Caco-2 (cell line): ENCODE measurements around the gene EIF4E. TPM values are rescaled to one million over a fixed set of nuclear protein-coding genes. Genes with fewer than 3 reads are reported as not detected.
"Not testable (repeated sequence)": the region's sequence is repeated elsewhere in the genome, so short reads cannot be mapped to it uniquely, and the experiment has no call there.

Experiments used
- BruUV-seq: library from RNA; stranded (reverse); fragments of 400-500 nt; replicated peaks from 2 replicates; lab custom pipeline; 2021; lab: Mats Ljungman, UMichigan
- CTCF ChIA-PET: fragments of 300-600 bp; sonication (Branson Sonifier 250); formaldehyde crosslinking; loops from one replicate; lab custom pipeline; 2022; ENCODE audit warnings: antibody characterized with exemption; lab: Charles Lee
- POLR2A ChIA-PET: fragments of 300-600 bp; sonication (Branson Sonifier 250); formaldehyde crosslinking; loops from one replicate; lab custom pipeline; 2022; ENCODE audit warnings: antibody characterized with exemption; lab: Charles Lee
- DNase-seq, 2 experiments: peaks; one replicate each; pipeline versions ENCODE4 v3.0.0 to v3.0.0-alpha.2; 2020 to 2022
- H3K27me3 ChIP-seq: replicated peaks from 2 replicates; pipeline ENCODE4 v1.6.0; 2011; ENCODE audit warnings: low read length; ENCODE audit not compliant: control insufficient read depth, insufficient read depth
- H3K36me3 ChIP-seq: 2 replicates; pipeline ENCODE4 v1.5.1; 2011; ENCODE audit warnings: low read length; ENCODE audit not compliant: control insufficient read depth, insufficient read depth
- H3K4me1 ChIP-seq: fragments of 250-450 bp; sonication (Bioruptor Pico); 2 replicates; pipeline ENCODE4 v1.5.1; 2020; ENCODE audit warnings: mild to moderate bottlenecking
- H3K4me3 ChIP-seq: 2 replicates; pipeline ENCODE4 v1.5.1; 2011; ENCODE audit warnings: low read depth, mild to moderate bottlenecking, control low read depth, low read length
- H3K9me3 ChIP-seq: fragments of 250-450 bp; sonication (Bioruptor Pico); 2 replicates; pipeline ENCODE4 v1.5.1; 2020; ENCODE audit warnings: mild to moderate bottlenecking, moderate library complexity
- H3K27ac Mint-ChIP-seq: one replicate; pipeline ENCODE4 v1.8.0; 2022; ENCODE audit warnings: mixed read lengths; ENCODE audit not compliant: unreplicated experiment
- H3K27me3 Mint-ChIP-seq: one replicate; pipeline ENCODE4 v1.8.0; 2022; ENCODE audit warnings: mixed read lengths; ENCODE audit not compliant: insufficient read depth, unreplicated experiment
- H3K36me3 Mint-ChIP-seq: one replicate; pipeline ENCODE4 v1.8.0; 2022; ENCODE audit warnings: mild to moderate bottlenecking, mixed read lengths; ENCODE audit not compliant: insufficient read depth, unreplicated experiment
- H3K4me1 Mint-ChIP-seq: one replicate; pipeline ENCODE4 v1.8.0; 2022; ENCODE audit warnings: low read depth, mixed read lengths; ENCODE audit not compliant: unreplicated experiment
- H3K4me3 Mint-ChIP-seq: one replicate; pipeline ENCODE4 v1.8.0; 2022; ENCODE audit warnings: mild to moderate bottlenecking, moderate library complexity, mixed read lengths; ENCODE audit not compliant: unreplicated experiment
- H3K9me3 Mint-ChIP-seq: one replicate; pipeline ENCODE4 v1.8.0; 2022; ENCODE audit warnings: mixed read lengths; ENCODE audit not compliant: unreplicated experiment
- intact Hi-C: fragments of 100-400 bp; cut with micrococcal nuclease; formaldehyde crosslinking; loops from one replicate; pipeline ENCODE4 v1.10.0; 2022; ENCODE audit not compliant: unreplicated experiment
- total RNA-seq: library from RNA; stranded (reverse); gene quantifications from 2 replicates; pipeline ENCODE4 v1.2.3, GENCODE V29; 2022
- TF ChIP-seq, protein P1 (sequence below), 2 experiments: fragments of 200-600 bp in 1 of 2; IDR thresholded peaks; 1 replicate in 1 of 2; 2 replicates in 1 of 2; pipeline versions ENCODE4 v1.5.1 to v1.8.0; 2011 to 2022; ENCODE audit warnings: antibody characterized with exemption in 1 of 2, control low read depth in 1 of 2, inconsistent platforms in 1 of 2, low read depth in 1 of 2, low read length in 1 of 2, mild to moderate bottlenecking in 1 of 2, moderate library complexity in 1 of 2; ENCODE audit not compliant: insufficient read depth in 1 of 2, severe bottlenecking in 1 of 2, unreplicated experiment in 1 of 2

Gene EIF4E
- total RNA-seq, 1 experiment from 2014 or later: 140 TPM

- intact Hi-C loops: no loop called here
- Mint-ChIP-seq H3K36me3 (peaks cover 61% of the 10 kb centered on the region), H3K9me3 (no peaks in the 10 kb centered on the region), H3K4me3 (no peak overlapping the region), H3K27me3 (no peaks in the 10 kb centered on the region), H3K27ac (no peak overlapping the region), H3K4me1 (no peaks in the 10 kb centered on the region)
- Histone ChIP-seq H3K36me3 (no peaks in the 10 kb centered on the region), H3K4me3 (no peak overlapping the region), H3K4me1 (no peaks in the 10 kb centered on the region), H3K27me3 (no peaks in the 10 kb centered on the region), H3K9me3 (no peaks in the 10 kb centered on the region)
- ChIA-PET CTCF (no interaction called here), POLR2A (no interaction called here)
- no TSS peak for BruUV-seq
- TF ChIP-seq, protein P1, sequence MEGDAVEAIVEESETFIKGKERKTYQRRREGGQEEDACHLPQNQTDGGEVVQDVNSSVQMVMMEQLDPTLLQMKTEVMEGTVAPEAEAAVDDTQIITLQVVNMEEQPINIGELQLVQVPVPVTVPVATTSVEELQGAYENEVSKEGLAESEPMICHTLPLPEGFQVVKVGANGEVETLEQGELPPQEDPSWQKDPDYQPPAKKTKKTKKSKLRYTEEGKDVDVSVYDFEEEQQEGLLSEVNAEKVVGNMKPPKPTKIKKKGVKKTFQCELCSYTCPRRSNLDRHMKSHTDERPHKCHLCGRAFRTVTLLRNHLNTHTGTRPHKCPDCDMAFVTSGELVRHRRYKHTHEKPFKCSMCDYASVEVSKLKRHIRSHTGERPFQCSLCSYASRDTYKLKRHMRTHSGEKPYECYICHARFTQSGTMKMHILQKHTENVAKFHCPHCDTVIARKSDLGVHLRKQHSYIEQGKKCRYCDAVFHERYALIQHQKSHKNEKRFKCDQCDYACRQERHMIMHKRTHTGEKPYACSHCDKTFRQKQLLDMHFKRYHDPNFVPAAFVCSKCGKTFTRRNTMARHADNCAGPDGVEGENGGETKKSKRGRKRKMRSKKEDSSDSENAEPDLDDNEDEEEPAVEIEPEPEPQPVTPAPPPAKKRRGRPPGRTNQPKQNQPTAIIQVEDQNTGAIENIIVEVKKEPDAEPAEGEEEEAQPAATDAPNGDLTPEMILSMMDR (IDR thresholded peaks at IDR 0.05; ENCODE audit: insufficient read depth in 1 of 2, low read depth in 1 of 2, low read length in 1 of 2, severe bottlenecking in 1 of 2, unreplicated experiment in 1 of 2): no peak
- no peak for DNase-seq
Measured at GRCh38 chr4:98887145-98887544, 41.8 kb downstream of the EIF4E start.

- peaks cover 61% of the 10 kb centered on the region for H3K36me3 Mint-ChIP-seq
- not testable (repeated sequence) for H3K36me3 ChIP-seq
Measured at GRCh38 chr4:98886382-98886781, 42.6 kb downstream of the EIF4E start.

GRCh38 chr4:98880884-98881283, 48.0 kb downstream of the EIF4E start:
- H3K4me1 ChIP-seq, H3K4me1 Mint-ChIP-seq, intact Hi-C loops, CTCF ChIA-PET, BruUV-seq, H3K9me3 Mint-ChIP-seq, H3K27me3 Mint-ChIP-seq, H3K4me3 ChIP-seq, H3K27me3 ChIP-seq, H3K9me3 ChIP-seq, H3K4me3 Mint-ChIP-seq, H3K27ac Mint-ChIP-seq, H3K36me3 ChIP-seq, POLR2A ChIA-PET, DNase-seq: not testable (repeated sequence)
- H3K36me3 Mint-ChIP-seq: peaks cover 40% of the 10 kb centered on the region

More at GRCh38 chr4:98886382-98886781, 42.6 kb downstream of the EIF4E start:
- DNase-seq, H3K4me1 ChIP-seq, H3K27me3 Mint-ChIP-seq, H3K27me3 ChIP-seq, H3K27ac Mint-ChIP-seq, H3K4me3 ChIP-seq, H3K4me1 Mint-ChIP-seq, BruUV-seq, CTCF ChIA-PET, POLR2A ChIA-PET, H3K9me3 ChIP-seq, H3K9me3 Mint-ChIP-seq, intact Hi-C loops, H3K4me3 Mint-ChIP-seq: not testable (repeated sequence)

- no peak overlapping the region for H3K4me3 Mint-ChIP-seq
- TF ChIP-seq, protein P1 (IDR thresholded peaks at IDR 0.05; ENCODE audit: insufficient read depth in 1 of 2, low read depth in 1 of 2, low read length in 1 of 2, severe bottlenecking in 1 of 2, unreplicated experiment in 1 of 2): no peak
- Histone ChIP-seq H3K9me3 (no peaks in the 10 kb centered on the region; the same call in 1 of the 2 replicates), H3K4me3 (no peak overlapping the region), H3K4me1 (no peaks in the 10 kb centered on the region), H3K36me3 (no peaks in the 10 kb centered on the region), H3K27me3 (no peaks in the 10 kb centered on the region)
- no peaks in the 10 kb centered on the region for H3K9me3 Mint-ChIP-seq
- no peak for DNase-seq
- BruUV-seq: no TSS peak
- H3K27ac Mint-ChIP-seq: no peak overlapping the region
- peaks cover 40% of the 10 kb centered on the region for H3K36me3 Mint-ChIP-seq
- POLR2A ChIA-PET: no interaction called here
- intact Hi-C loops: loop anchor here (10.0 kb wide), 1 partner anchor 415 kb away; no protein-coding TSS in a partner anchor
- CTCF ChIA-PET: no interaction called here
- no peaks in the 10 kb centered on the region for H3K4me1 Mint-ChIP-seq
- H3K27me3 Mint-ChIP-seq: no peaks in the 10 kb centered on the region
Measured at GRCh38 chr4:98879515-98879914, 49.4 kb downstream of the EIF4E start.
